Medulla oblongata (tissue), 1 donor: ENCODE data around the gene ADAM22.

Experiments
- DNase-seq: peaks from one replicate; pipeline ENCODE4 v3.0.0-alpha.2; 2015; ENCODE audit errors: extremely low spot score

Gene ADAM22

GRCh38 chr7:87948371-87948770 is 14.3 kb downstream of the ADAM22 start:
- no peak for DNase-seq

GRCh38 chr7:87959336-87959735 is 25.3 kb downstream of the ADAM22 start:
- DNase-seq, result no peak

GRCh38 chr7:87960239-87960638 is 26.2 kb downstream of the ADAM22 start:
- no peak for DNase-seq

- DNase-seq, result no peak
Measured at GRCh38 chr7:87961754-87962153, 27.7 kb downstream of the ADAM22 start.

- DNase-seq, result no peak
Measured at GRCh38 chr7:87966271-87966670, 32.2 kb downstream of the ADAM22 start.

GRCh38 chr7:87968021-87968420 is 34.0 kb downstream of the ADAM22 start:
- no peak for DNase-seq

- DNase-seq, result no peak
Measured at GRCh38 chr7:87982116-87982515, 48.1 kb downstream of the ADAM22 start.

- no peak for DNase-seq
Measured at GRCh38 chr7:87984088-87984487, 50.0 kb downstream of the ADAM22 start.

- no peak for DNase-seq
Measured at GRCh38 chr7:87993269-87993668, 59.2 kb downstream of the ADAM22 start.

- no peak for DNase-seq
Measured at GRCh38 chr7:87999261-87999660, 65.2 kb downstream of the ADAM22 start.

GRCh38 chr7:88001744-88002530 is 67.9 kb downstream of the ADAM22 start:
- DNase-seq, result no peak

- DNase-seq, result no peak
Measured at GRCh38 chr7:88002617-88003016, 68.6 kb downstream of the ADAM22 start.

GRCh38 chr7:88003581-88003980 is 69.5 kb downstream of the ADAM22 start:
- no peak for DNase-seq

GRCh38 chr7:88005191-88005590 is 71.1 kb downstream of the ADAM22 start:
- DNase-seq, result no peak

GRCh38 chr7:88009651-88010050 is 75.6 kb downstream of the ADAM22 start:
- DNase-seq, result no peak

- DNase-seq, result no peak
Measured at GRCh38 chr7:88012086-88012485, 78.0 kb downstream of the ADAM22 start.

GRCh38 chr7:88013981-88014380 is 79.9 kb downstream of the ADAM22 start:
- DNase-seq, result no peak

GRCh38 chr7:88014581-88014980 is 80.5 kb downstream of the ADAM22 start:
- no peak for DNase-seq

GRCh38 chr7:88015309-88015708 is 81.3 kb downstream of the ADAM22 start:
- DNase-seq, result no peak

GRCh38 chr7:88018501-88018900 is 84.5 kb downstream of the ADAM22 start:
- DNase-seq, result no peak

GRCh38 chr7:88020953-88021665 is 87.1 kb downstream of the ADAM22 start:
- DNase-seq, result no peak

GRCh38 chr7:88027724-88028123 is 93.7 kb downstream of the ADAM22 start:
- DNase-seq, result no peak

- no peak for DNase-seq
Measured at GRCh38 chr7:88034083-88034695, 100.1 kb downstream of the ADAM22 start.
